Natural killer cell (primary cell): Measurements from ENCODE around the gene DRAP1. TPM values are rescaled to one million over a fixed set of nuclear protein-coding genes. Genes with fewer than 3 reads are reported as not detected.

ENCODE experiments used
- ATAC-seq, 3 donors: fragments of 150-1000 bp in 2 of 3; fragments of 200-7000 bp in 1 of 3; cut with Tn5 transposase; 1 replicate in 1 of 3; 2 replicates in 2 of 3; pipeline ENCODE4 v1.10.0; 2021; ENCODE audit warnings: mild to moderate bottlenecking in 2 of 3, moderate library complexity in 2 of 3
- DNase-seq, 2 donors: peaks; one replicate each; pipeline versions ENCODE4 v3.0.0 to v3.0.0-alpha.2; 2013 to 2021; ENCODE audit warnings: mixed read lengths in 1 of 2
- H3K27ac ChIP-seq: one replicate; pipeline ENCODE4 v1.5.1; 2013; ENCODE audit warnings: mild to moderate bottlenecking, low read length
- H3K27me3 ChIP-seq: one replicate; pipeline ENCODE4 v1.6.1; 2013; ENCODE audit warnings: low read length; ENCODE audit not compliant: control insufficient read depth, insufficient read depth
- H3K36me3 ChIP-seq: one replicate; pipeline ENCODE4 v1.6.1; 2013; ENCODE audit warnings: low read length; ENCODE audit not compliant: control insufficient read depth, insufficient read depth
- H3K4me1 ChIP-seq: one replicate; pipeline ENCODE4 v1.6.1; 2013; ENCODE audit warnings: low read length; ENCODE audit not compliant: control insufficient read depth, insufficient read depth
- H3K4me3 ChIP-seq: one replicate; pipeline ENCODE4 v1.5.1; 2013; ENCODE audit warnings: low read length
- H3K9me3 ChIP-seq: one replicate; pipeline ENCODE4 v1.6.1; 2013; ENCODE audit warnings: low read length; ENCODE audit not compliant: control insufficient read depth, insufficient read depth
- H3K27ac Mint-ChIP-seq, 2 donors: one replicate each; pipeline ENCODE4 v1.8.0; 2022; ENCODE audit warnings: mild to moderate bottlenecking in 2 of 2, mixed read lengths in 2 of 2, moderate library complexity in 1 of 2
- H3K27me3 Mint-ChIP-seq, 2 donors: one replicate each; pipeline ENCODE4 v1.8.0; 2022; ENCODE audit warnings: low read depth in 2 of 2, mixed read lengths in 2 of 2
- H3K36me3 Mint-ChIP-seq: one replicate; pipeline ENCODE4 v1.8.0; 2022; ENCODE audit warnings: mixed read lengths
- H3K4me1 Mint-ChIP-seq, 2 donors: one replicate each; pipeline ENCODE4 v1.8.0; 2022; ENCODE audit warnings: mixed read lengths in 2 of 2
- H3K4me3 Mint-ChIP-seq: one replicate; pipeline ENCODE4 v1.8.0; 2022; ENCODE audit warnings: mild to moderate bottlenecking, moderate library complexity, mixed read lengths
- H3K9me3 Mint-ChIP-seq, 2 donors: one replicate each; pipeline ENCODE4 v1.8.0; 2022; ENCODE audit warnings: mixed read lengths in 2 of 2
- WGBS: methylation state at CpG from one replicate; pipeline ENCODE4 v1.1.7; 2013; ENCODE audit warnings: missing lambda C conversion rate; ENCODE audit not compliant: insufficient coverage; 5-methylcytosine and 5-hydroxymethylcytosine counted together
- intact Hi-C: fragments of 100-400 bp; cut with micrococcal nuclease; formaldehyde crosslinking; loops from one replicate; pipeline ENCODE4 v1.14.2; 2022
- total RNA-seq, 4 donors: library from RNA; stranded (reverse); fragments of 120-200 nt in 1 of 4; gene quantifications; one replicate each; pipeline versions ENCODE4 v1.2.3 to v1.2.4, GENCODE V29; 2013 to 2022
- TF ChIP-seq, protein P1 (sequence below): fragments of 200-600 bp; IDR thresholded peaks from one replicate; pipeline ENCODE4 v1.8.0; 2022; ENCODE audit warnings: antibody characterized with exemption

The DRAP1 gene
- total RNA-seq, 3 donors from 2014 or later (not counting 1 experiment from before 2014, with no cell fraction given): 114 to 115 (median 115) TPM

DNA sequence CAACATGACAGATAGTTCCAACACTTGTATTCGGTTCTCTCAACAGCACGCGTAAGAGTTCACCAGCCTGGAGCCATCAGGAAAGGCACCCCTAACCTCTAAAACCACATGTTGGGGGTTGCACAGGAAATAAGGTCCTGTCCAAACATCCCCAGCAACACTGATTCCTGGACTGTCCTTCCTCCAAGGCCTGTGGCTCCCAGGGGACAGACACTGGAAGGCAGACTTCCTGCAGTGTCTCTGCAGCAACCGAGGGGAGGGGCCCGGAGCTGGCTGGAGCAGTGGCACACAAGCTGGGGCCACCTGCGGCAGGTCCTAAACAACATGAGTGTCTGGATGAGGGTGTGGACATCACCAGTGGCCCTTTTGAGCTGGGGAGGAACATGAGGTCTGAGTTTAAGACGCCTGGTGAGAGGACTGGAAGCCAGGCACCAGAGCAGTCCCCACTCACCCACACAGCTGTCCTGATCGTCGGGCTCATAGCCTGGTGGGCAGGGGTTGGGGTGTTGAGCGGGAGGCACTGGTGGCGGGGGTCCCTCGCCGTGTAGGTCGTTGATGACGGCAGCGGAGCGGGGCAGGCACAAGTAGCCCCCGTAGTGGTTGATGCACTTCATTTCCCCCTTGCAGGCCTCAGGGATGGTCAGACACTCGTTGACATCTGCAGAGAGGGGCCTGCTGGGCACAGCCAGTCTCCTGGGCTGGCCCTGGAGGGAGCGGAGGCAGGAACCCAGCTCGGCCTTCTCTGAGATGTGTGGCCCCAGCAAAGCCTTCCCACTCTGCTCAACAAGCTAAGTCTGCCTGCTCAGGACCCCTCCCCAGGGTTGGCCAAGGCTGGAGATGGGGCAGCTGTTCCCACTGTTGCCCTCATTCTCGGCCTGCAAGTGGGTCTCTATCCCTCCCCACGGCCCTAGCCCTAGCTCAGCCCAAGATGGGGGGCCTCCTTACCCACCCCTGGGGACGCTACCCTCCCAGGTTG, 48.2 kb upstream of the DRAP1 start:
- H3K9me3 ChIP-seq: no peaks in the 10 kb centered on the region
- no peak for ATAC-seq
- 61% methylated on average over 24 of the region's 24 CpGs for WGBS
- H3K27me3 ChIP-seq: no peaks in the 10 kb centered on the region
- peaks cover 7% of the 10 kb centered on the region for H3K36me3 ChIP-seq
- H3K4me1 Mint-ChIP-seq: peaks cover 24 to 34% of the 10 kb centered on the region in 2 donors
- intact Hi-C loops: no loop called here
- TF ChIP-seq, protein P1, sequence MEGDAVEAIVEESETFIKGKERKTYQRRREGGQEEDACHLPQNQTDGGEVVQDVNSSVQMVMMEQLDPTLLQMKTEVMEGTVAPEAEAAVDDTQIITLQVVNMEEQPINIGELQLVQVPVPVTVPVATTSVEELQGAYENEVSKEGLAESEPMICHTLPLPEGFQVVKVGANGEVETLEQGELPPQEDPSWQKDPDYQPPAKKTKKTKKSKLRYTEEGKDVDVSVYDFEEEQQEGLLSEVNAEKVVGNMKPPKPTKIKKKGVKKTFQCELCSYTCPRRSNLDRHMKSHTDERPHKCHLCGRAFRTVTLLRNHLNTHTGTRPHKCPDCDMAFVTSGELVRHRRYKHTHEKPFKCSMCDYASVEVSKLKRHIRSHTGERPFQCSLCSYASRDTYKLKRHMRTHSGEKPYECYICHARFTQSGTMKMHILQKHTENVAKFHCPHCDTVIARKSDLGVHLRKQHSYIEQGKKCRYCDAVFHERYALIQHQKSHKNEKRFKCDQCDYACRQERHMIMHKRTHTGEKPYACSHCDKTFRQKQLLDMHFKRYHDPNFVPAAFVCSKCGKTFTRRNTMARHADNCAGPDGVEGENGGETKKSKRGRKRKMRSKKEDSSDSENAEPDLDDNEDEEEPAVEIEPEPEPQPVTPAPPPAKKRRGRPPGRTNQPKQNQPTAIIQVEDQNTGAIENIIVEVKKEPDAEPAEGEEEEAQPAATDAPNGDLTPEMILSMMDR: no peak
- no peak overlapping the region for H3K4me3 ChIP-seq
- H3K27ac ChIP-seq: no peak overlapping the region
- DNase-seq: no peak
- no peaks in the 10 kb centered on the region for H3K9me3 Mint-ChIP-seq
- no peaks in the 10 kb centered on the region for H3K36me3 Mint-ChIP-seq
- H3K27ac Mint-ChIP-seq: peak overlapping the region; percentile 26 to 65
- no peaks in the 10 kb centered on the region for H3K27me3 Mint-ChIP-seq
- H3K4me1 ChIP-seq: peaks cover 36% of the 10 kb centered on the region
- H3K4me3 Mint-ChIP-seq: peak overlapping the region; percentile 33

DNA sequence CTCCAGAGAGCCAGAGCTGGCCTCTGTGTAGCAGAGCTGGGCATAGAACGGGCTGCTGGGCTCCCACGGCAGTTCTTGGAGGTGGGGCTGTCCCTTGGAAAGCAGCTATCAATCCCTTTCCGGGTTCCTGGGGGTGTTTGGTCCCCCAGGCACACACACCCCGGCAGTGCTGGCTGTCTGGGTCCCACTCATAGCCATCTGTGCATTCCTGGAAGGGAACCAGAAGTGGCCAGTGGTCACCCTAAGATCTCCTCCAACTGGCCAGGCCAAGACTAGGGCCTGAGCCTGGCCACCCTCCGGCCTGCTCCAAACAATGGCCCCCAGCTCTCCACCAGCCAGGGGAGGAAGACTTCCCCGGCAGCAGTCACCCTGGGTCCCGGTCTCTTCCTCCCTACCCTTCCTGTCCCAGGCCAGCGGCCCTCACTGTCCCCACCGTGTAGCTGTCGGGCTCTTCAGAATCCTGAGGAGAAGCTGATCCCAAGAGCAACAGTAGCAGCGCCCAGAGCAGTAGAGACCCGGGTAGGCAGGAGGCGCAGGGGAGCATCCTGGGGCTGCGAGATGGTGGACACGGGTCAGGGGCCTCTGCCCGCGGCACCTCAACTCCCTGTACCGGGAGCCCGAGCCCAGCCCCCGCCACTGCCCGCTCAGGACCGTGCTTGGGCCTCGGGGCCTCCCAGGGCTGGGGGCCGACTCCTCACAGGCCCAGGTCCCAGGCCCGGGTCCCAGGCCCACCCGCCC, 47.2 kb upstream of the DRAP1 start:
- H3K36me3 Mint-ChIP-seq: no peaks in the 10 kb centered on the region
- no peaks in the 10 kb centered on the region for H3K9me3 Mint-ChIP-seq
- ATAC-seq (no peak), DNase-seq (no peak)
- H3K9me3 ChIP-seq: no peaks in the 10 kb centered on the region
- H3K27me3 ChIP-seq: no peaks in the 10 kb centered on the region
- no peak overlapping the region for H3K27ac ChIP-seq
- peaks cover 40% of the 10 kb centered on the region for H3K4me1 ChIP-seq
- intact Hi-C loops: loop anchor here (2.0 kb wide), 1 partner anchor 13 kb away; the partner anchor contains the start of gene CFL1
- no peaks in the 10 kb centered on the region for H3K27me3 Mint-ChIP-seq
- H3K36me3 ChIP-seq: peaks cover 2% of the 10 kb centered on the region
- H3K4me3 Mint-ChIP-seq: peak overlapping the region; percentile 53
- H3K4me3 ChIP-seq: no peak overlapping the region
- H3K27ac Mint-ChIP-seq: peak overlapping the region; percentile 26 to 65
- H3K4me1 Mint-ChIP-seq: peaks cover 24 to 31% of the 10 kb centered on the region in 2 donors
- WGBS: 82% methylated on average over 26 of the region's 26 CpGs
- TF ChIP-seq, protein P1: no peak

DNA sequence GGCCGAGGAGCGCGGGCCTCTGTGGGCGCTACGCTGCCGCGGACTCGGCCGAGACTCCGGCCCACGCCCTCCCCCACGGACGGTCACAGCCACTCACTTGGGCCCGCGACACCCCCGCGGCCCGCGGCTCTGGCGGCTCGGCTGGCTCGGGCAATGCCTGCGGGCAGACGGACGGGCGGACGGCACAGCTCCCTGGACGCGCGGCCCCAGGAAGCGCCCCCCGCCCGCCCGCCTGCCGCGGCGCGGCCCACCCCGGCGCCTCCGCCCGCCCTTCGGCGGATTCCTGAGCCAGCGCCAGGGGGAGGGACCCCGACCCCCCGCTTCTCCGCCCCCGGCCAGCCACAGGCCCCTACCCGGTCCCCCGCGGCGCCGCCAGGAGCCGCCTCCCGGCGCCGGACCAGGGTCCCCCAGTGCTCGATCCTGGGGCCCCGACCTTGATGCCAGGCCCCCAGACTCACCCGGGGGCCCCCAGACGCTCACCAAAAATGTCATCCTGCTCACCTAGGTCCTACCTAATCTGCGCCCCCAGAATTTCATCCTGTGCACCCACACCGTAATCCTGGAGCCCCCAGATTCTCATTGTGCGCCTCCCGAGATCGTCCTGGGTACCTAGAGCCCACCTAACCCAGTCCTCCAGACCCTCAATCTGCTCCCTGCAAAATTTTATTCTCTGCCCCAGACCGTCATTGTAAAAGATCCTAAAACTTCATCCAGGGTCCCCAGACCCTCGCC, 46.5 kb upstream of the DRAP1 start, which contains the start of gene EFEMP2:
Gene EFEMP2 (minus strand): TSS at position 215 of the 732 bp plus-strand sequence. CDS start 446 bp downstream, outside the sequence.
- H3K36me3 ChIP-seq: no peaks in the 10 kb centered on the region
- H3K4me3 Mint-ChIP-seq: peak within 1 kb of the TSS; percentile 96
- ATAC-seq (no peak), DNase-seq (peak in 1 of 2 donors; percentile 33)
- intact Hi-C loops: loop anchor here (2.0 kb wide), 1 partner anchor 14 kb away; the partner anchor contains the start of gene CFL1
- H3K4me1 ChIP-seq: peaks cover 45% of the 10 kb centered on the region
- H3K4me1 Mint-ChIP-seq: peaks cover 24 to 31% of the 10 kb centered on the region in 2 donors
- no peaks in the 10 kb centered on the region for H3K36me3 Mint-ChIP-seq
- H3K27me3 ChIP-seq: no peaks in the 10 kb centered on the region
- peak within 1 kb of the TSS; percentile 93 for H3K27ac ChIP-seq
- peak within 1 kb of the TSS; percentile 92 to 97 for H3K27ac Mint-ChIP-seq
- H3K9me3 ChIP-seq: no peaks in the 10 kb centered on the region
- H3K4me3 ChIP-seq: peak within 1 kb of the TSS; percentile 54
- H3K27me3 Mint-ChIP-seq: no peaks in the 10 kb centered on the region
- TF ChIP-seq, protein P1: no peak
- no peaks in the 10 kb centered on the region for H3K9me3 Mint-ChIP-seq
- 3% methylated on average over 68 of the region's 69 CpGs for WGBS
